HG03280 (cell line): ENCODE results near the gene MPPED1.

Experiments used
- ATAC-seq: cut with Tn5 transposase; IDR thresholded peaks from one replicate; pipeline ENCODE4 v1.9.1; 2021; ENCODE audit warnings: mild to moderate bottlenecking, moderate library complexity; ENCODE audit not compliant: unreplicated experiment

MPPED1 gene

DNA sequence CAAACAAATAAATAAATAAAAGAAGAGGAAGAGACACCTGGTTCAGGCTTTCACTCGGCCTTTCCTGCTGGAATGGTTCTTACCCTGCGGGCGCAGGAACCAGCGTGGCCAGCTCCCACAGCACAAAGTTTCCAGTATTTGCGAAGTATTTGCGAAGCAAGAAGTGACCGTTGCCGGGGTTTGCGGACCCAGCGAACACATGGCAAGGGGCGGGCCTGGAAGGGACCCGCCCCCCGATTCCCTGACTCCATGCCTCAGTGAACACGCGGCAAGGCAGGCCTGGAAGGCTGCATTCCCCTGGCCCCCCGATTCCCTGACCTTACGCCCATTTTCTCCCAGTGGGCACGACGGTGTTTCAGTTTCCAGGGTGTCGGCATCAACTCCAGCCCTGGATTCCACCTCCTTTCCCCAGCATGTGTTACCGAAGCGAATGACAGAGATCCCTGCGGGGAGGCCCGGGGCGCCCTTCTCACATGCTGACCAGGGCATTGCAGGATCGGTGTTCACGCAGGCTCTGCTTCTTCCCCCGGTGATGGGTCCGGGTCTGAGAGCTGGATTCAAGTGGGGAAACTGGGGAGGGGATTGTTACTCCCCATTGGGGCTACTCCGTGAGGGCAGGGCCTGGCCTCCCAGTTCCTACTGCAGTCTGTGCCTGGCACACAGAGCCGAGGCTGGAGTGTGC lies 102.8 kb downstream of the MPPED1 start:
- ATAC-seq, result no peak

DNA sequence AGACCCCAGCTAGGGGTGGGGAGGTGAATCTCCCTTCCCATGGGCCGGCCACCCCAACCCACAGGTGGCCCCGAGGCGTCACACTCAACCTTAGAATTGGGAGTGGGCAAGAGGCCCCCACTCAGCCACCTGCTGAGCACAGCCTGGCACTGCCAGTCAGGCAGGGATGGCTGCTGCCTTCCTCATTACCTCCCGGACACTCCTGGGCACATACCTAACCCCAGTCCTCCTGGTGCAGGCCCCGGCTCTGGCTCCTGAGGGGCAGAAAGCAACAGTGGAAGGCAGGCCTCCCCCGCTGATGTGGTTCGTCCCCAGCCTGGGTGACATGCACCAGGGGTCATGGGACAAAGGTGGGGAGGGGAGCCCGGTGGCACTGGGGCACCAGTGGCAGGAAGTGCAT lies 103.6 kb downstream of the MPPED1 start:
- ATAC-seq, result no peak

DNA sequence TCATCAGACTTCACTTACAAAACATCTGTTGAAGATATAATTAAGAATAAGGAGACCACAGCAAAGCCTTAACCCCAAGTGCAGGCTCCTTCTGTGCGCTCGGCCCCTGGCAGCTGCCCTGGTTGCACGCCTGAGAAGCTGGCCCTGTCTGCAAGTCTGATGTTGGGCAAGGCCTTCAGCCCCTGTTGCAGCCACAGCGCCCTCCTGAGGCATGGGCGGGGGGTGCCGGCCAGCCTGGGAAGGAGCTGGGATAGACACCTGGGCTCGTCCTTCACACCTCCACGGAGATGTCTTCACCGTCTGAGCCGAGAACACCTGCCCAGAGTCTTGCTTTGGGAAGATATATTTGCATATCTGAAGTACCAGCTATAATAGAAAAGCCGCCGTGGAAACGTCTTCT lies 104.1 kb downstream of the MPPED1 start:
- no peak for ATAC-seq

DNA sequence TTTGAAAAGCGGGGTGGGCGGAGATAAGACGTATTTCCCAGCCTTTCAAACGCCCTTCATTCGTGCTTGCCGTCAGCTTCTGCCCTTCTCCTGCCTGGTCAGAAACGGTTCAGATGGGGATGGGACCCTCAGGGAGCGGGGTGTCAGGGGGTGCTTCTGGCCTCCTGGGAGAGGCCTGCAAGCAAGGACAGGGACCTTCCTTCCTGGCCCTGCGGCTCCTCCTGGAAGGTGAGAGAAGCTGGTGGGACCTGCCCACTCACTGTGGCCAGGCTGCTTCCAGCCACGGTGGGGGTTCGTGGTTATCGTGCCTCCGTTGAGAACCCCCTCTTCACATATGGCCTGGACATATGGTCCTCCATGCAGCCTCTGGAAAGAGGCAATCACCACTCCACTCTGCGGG lies 104.6 kb downstream of the MPPED1 start:
- ATAC-seq, result no peak

DNA sequence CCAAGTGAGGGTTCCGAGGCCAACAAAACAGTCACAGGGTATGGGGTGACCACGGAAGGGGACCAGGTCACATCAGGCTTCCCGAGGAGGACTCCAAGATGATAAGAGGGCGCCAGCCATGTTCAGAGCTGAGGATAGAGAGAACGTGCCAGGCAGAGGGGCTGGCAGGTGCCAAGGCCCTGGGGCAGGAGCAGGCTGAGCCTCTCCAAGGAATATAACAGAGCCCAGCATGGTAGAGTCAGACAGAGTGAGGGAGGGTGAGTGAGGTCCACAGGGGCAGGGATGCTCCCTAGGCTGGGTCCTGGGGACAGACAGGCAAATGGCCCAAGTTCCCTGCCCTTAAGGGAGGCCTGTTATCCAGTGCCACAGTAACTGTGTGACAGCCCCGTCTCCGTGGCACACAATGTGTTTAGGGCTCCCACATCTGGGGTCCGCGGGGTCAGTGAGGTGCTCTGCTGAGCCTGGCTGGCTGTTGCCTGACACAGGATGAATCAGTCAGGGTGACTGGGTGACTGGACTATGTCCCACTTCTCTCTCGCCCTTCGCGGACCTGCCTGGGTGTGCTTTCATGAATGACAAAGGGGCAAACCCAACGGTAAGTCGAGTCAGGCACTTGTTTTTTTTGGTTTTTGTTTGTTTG lies 105.3 kb downstream of the MPPED1 start:
- no peak for ATAC-seq

DNA sequence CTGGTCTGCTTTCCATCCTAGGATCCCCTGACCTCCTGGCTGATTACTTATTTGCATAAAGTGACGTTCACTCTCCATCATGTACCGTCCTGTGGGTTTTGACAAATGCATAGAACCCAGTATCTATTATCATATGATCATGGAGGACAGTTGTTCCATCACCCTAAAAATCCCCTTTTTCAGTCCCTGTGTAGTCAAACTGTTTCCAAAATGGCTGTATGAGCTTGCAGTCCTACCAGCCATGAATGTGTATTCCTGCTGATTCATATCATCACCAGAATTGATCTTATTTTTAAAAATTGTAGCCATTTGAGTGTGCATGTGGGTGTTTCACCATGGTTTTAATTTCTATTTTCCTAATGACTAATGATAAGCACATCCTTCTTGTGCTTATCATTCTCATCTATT lies 108.8 kb downstream of the MPPED1 start:
- ATAC-seq, result no peak

DNA sequence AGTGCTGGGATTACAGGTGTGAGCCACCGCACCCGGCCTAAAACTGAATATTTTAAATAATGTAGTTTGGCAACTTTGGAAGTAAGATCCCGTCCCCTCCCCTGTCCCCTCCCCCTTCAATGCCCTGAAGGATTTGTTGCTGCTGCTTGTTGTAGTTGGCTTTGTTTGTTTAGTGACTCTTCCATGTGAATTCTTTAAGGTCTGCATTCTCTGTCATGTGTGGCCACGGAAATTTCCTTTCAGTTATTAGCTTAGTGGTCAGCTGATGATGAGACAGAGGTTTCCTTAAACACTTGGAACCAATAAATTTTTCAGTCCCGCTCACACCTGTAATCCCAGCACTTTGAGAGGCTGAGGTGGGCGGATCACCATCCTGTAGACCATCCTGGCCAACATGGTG lies 109.9 kb downstream of the MPPED1 start:
- no peak for ATAC-seq

DNA sequence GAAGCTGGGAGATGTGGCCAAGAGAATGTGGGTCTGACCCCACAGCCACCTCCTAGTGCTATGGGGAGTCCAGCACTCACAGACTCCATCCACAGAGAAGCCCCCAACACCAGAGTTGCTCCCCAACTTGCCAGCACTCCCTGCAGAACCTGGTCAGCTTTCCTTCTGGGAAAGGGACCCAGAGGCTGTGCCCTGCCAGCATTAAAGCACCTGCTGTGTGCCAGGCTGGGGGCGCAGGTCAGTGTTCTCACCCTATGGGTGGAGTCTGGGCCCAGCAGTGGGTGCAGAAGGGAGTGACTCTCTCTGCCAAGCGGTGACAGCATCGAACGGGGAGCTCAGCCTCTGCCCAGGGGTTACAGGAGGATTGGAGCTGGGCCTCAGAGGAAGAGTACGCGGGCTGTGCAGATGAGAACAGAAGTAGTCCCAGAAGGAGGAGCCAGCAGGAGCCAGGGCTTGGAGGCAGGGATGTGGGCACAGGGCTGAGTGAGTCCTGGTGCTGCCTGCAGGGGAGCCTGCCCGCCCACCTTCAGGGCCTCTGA lies 114.4 kb downstream of the MPPED1 start:
- ATAC-seq, result no peak

DNA sequence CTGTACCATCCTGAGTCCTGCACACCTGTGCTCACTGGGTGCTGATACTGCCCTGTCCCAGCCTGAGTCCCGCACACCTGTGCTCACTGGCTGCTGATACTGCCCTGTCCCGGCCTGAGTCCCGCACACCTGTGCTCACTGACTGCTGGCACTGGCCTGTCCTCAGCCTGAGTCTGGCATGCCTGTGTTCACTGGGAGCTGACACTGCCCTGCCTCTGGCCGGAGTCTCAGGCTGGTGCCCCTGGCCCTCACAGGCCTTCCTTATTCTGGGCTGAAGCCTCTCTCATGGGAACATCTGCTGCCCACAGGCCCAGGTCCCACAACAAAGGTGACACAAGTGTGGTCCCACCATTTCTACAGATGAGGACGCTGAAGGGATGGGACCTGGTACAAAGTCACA lies 115.1 kb downstream of the MPPED1 start:
- ATAC-seq, result no peak

DNA sequence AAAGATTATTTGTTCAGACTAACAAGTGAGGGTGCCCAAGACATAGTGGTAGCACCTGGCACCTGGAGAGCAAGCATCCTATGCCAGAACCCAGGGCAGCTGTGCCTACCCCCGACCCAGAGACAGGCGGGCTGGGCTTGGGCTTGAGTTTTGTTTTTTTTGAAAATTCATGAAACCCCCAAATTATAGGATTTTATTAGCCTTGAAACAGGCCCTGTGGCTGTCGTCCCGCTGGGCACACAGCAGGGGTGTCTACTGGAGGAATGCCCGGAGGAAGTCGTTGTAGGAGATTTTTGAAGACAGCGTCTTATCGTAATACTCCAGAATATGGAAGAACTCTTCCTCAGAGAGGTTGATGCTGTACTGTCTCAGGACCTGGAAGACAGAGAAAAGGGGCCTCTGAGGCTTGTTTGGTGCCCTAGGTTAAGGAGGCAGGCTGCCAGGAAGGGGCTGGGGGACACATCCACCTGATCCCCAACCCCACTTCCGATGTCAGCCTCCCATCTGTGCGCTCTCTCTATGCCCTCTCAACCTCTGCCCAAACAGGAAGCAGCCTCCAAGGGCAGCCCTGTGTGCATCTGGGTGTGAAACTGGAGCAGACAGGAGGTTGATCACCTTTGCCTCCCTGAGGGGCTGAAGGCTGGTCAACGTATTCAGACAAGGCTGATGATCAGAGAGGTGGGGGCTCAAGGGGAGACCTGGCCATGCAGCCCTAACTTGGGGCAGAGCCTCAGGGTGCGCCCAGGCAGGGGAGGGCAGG lies 117.0 kb downstream of the MPPED1 start:
- ATAC-seq, result no peak

DNA sequence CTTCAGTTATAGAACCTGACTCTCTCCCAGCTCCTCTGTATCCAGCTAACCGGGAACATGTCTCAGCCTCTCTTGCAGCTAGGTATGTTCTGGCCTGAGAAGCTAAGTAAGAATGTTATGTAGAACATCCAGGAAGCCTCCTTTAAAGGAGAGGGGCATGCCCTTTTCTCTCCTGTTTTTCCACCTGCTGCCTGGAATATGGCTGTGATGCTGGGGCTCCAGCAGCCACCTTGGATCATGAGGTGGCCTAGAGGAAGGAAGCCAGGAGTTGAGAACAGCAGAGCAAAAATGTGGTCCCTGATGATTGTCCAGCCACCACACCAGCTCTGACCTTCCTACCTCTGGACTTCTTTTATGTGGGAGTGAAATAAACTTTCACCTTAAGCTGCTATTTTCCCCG lies 117.6 kb downstream of the MPPED1 start:
- ATAC-seq, result no peak

DNA sequence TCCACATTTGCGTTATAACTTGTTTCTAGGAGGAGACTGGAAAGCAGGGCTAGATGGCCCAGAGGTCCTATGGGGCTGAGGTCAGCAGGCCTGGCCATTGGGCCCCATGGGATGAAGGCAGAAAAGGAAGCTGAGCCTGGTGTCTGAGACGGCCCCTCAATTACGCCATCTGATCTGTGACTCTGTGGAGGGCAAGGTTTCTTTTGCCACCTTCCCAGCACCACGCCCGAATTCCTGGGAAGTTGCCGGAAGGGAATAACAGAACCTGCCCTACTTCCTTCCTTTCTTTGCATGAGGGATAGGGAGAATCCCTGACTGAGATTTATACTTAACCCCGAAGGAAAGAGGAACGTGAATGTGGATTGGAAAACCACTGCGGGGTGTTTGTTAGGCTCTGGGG lies 118.1 kb downstream of the MPPED1 start:
- ATAC-seq, result no peak

DNA sequence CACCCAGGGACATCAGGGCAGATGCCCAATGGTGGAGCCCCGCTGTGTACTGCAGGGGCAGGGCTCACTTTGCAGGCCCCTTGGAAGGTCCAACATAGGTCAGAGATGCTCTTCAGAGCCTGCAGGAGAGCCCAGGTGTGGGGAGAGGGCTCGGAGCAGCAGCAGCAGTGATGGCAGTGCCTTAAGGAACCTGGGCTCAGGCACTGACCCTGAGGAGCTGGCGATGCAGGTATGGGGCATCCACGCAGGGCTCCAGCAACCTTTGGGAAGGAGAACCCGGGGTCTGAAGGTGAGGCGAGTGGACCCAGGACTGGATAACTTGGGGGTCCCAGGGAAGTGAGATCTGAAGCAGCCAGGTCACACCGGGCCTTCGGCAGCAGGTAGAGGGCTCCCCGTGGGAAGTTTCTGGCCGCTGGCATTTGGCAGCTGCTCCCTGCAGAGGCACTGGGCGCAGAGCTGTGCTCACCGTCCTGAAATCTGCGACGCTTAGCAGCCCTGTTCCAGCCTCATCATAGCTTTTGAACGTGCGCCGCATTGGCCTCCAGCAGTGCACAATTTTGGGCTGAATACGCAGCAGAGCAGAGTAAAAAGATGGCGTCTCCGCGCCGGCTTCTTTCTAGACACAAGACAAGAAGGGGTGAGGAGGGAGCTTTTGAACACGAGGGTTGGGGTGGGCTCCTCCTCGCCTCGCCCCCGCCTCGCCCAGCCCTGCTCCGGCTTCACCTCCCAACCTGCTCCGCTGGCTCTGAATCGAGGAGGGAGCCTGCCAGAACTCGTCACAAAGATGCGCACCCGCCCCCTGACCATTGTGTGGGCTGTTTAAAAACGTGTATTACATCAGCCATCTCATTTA lies 118.8 kb downstream of the MPPED1 start:
- ATAC-seq, result no peak

DNA sequence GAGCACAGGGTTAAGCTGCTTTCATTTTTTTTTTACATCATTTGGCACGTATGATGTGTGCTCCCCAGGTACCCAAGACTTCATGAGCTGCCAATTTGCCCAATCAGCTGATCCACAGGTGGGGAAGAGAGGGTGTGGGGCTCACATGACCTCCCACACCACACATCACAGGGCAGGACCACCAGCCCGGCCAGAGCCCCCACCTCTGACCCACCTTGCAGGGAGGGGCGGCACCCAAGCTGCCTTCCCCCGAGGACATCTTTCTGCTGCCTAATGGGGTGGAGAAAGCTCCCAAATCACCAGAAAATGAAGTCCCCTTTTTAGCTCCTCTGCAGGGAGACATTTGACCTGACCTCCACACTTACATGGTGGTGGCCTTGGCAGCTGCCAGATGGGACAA lies 119.8 kb downstream of the MPPED1 start:
- no peak for ATAC-seq

DNA sequence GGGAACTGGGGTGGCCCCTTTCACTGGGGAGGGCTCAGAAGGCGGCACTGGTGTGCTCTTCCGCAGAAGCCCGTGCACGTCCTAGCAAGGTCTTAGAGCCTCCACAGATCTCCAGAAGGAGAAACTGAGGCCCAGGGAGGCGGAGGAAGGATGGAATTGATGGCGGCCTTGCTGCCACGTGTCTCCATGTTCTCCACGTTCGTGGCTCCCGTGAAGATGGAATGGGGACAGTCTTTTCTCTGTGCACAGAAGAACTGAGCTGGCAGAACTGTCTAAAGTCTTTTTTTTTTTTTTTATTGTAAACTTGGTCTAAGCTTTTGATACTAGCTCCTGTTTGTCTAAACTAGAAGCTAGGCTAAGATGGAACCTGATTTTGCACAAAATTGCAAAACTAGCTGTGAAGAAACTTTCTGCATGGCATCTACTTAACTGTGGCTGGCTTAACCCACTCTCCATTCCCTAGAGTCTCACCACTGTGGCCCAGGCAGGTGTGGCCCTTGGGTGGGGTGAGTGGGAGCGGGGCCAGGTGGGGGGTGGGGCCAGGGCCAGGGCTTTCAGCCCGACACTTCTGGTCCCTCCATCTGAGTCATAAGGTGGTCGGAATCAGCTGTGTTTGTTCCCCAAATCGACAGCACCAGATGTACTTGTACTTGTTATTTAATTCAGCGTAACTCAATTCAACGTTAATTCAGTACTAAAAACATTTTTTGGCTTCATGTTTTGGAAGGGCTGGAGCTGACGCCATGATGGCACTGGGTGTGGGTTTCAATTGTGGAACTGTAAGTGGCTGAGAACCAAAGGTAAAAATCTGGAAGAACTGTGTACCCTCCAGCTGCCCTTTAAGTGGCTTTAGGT lies 120.7 kb downstream of the MPPED1 start:
- ATAC-seq, result no peak

DNA sequence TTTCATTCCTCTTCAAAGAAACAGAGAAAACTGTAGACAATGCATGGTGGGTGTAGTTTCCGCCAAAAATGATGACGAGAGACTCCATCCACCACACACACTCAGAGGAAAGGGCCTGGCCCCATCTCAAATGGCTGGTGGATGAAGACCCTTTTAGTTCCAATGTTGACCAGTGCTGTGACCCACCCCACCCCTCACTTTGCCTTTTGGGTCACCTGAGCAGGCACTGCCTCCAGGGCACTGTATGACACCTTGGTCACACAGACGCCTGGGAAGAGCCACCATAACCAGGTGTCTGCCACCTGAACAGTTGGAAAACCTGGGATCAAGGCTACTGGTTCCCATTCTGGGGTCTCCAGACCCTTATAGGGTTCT lies 121.3 kb downstream of the MPPED1 start:
- no peak for ATAC-seq

DNA sequence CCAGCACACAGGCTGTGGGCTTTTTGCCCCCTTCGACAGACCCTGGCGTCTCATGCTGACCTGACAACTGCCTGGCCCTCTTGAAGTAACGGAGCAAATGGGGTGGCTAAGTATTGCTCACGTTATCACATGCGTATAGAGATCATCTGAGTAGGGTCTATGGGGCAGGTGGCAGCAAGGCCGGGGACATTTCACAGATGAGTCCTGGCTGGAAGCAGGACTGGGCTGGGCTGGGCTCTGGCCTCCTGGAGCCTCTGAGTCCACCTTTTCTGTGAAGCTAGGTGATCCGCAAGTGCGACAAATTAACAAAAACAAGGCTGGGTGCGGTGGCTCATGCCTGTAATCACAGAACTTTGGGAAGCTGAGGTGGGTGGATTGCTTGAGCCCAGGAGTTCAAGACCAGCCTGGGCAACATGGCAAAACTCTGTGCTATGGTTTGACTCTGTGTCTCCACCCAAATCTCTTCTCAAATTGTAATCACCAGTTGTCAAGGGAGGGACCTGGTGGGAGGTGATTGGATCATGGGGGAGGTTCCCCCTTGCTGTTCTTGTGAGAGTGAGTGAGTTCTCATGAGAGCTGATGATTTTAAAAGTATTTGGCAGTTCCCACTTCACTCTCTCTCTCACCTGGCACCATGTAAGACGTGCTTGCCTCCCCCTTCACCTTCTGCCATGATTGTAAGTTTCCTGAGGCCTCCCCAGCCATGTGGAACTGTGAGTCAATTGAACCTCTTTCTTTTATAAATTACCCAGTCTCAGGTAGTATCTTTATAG lies 122.0 kb downstream of the MPPED1 start:
- ATAC-seq, result no peak

DNA sequence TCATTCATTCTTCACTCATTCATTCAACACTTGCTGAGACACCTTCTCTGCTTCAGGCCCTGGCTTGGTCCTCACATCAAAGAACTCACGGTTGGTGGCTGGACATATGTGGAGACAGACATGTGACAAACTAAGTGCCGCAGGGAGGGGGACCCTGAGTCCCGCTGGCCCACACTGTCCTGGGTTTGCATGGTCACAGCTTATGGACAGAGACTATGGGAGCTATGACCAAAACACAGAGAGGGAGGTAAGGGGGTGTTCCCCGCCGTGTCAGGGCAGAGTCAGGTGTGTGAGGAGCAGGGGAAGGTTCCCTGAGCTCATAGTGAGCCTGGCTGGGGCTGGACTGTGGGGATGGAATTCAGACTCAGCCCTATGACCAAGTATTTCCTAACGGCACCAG lies 123.1 kb downstream of the MPPED1 start:
- ATAC-seq, result no peak

DNA sequence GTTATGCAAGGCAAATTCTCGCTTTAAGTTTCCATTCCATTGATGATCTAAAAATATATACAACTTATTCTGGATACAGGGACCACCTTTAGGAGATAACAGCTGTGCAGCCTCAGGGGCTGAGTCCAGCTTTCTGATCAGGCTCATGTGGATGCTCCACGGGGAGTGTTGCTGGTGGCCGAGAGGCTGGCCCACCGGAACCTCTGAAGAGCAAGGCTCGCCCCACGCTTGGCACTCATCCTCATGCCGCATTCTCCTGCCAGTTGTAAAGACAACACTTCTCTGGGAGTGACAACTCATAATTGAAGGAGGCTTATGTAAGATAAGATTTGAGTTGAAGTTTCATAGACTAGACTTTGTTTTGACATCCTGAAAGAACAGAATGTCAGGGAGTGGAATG lies 123.5 kb downstream of the MPPED1 start:
- no peak for ATAC-seq
